Left ventricle myocardium superior (tissue), 1 donor: ENCODE measurements around the gene ELP4. TPM values are rescaled to one million over a fixed set of nuclear protein-coding genes. Genes with fewer than 3 reads are reported as not detected.
"Not testable (repeated sequence)": the region's sequence is repeated elsewhere in the genome, so short reads cannot be mapped to it uniquely, and the experiment has no call there.

Source experiments
- ATAC-seq: fragments of 200-7000 bp; cut with Tn5 transposase; one replicate; pipeline ENCODE4 v1.9.1; 2020; ENCODE audit warnings: mild to moderate bottlenecking, moderate library complexity
- DNase-seq: peaks from one replicate; pipeline ENCODE4 v3.0.0-alpha.2; 2020
- intact Hi-C: fragments of 100-400 bp; cut with micrococcal nuclease; formaldehyde crosslinking; loops from one replicate; pipeline ENCODE4 v1.11.0; 2022
- total RNA-seq: library from RNA; stranded (reverse); fragmentation: NEBNext Ultra II Directional; extraction: Animal tissue kit (Norgen Biotek cat#: 25700); gene quantifications from one replicate; pipeline ENCODE4 v1.2.1, GENCODE V29; 2021
- donor health status: DM: no; HTN: yes; CAD: no; lungs with severe emphysema.

Gene ELP4
- total RNA-seq, 1 donor from 2014 or later, result 15.6 TPM

GRCh38 chr11:31531293-31531692, 21.7 kb downstream of the ELP4 start:
- DNase-seq, result no peak
- ATAC-seq, result no peak
- intact Hi-C loops, result no loop called here

GRCh38 chr11:31535479-31535878, 25.9 kb downstream of the ELP4 start:
- intact Hi-C loops, result no loop called here
- ATAC-seq (no peak), DNase-seq (no peak)

- ATAC-seq (no peak), DNase-seq (no peak)
- intact Hi-C loops, result no loop called here
Measured at GRCh38 chr11:31542862-31543261, 33.3 kb downstream of the ELP4 start.

GRCh38 chr11:31555938-31556337, 46.4 kb downstream of the ELP4 start:
- intact Hi-C loops, result no loop called here
- ATAC-seq (no peak), DNase-seq (no peak)

GRCh38 chr11:31558001-31558400, 48.4 kb downstream of the ELP4 start:
- intact Hi-C loops, result no loop called here
- ATAC-seq (no peak), DNase-seq (no peak)

- no peak for DNase-seq
- ATAC-seq, result no peak
- intact Hi-C loops, result no loop called here
Measured at GRCh38 chr11:31560842-31561476, 51.4 kb downstream of the ELP4 start.

GRCh38 chr11:31564517-31564916, 55.0 kb downstream of the ELP4 start:
- ATAC-seq, DNase-seq, intact Hi-C loops: not testable (repeated sequence)

GRCh38 chr11:31574133-31574532, 64.6 kb downstream of the ELP4 start:
- intact Hi-C loops, DNase-seq, ATAC-seq: not testable (repeated sequence)

GRCh38 chr11:31575764-31576163, 66.2 kb downstream of the ELP4 start:
- intact Hi-C loops, ATAC-seq, DNase-seq: not testable (repeated sequence)

GRCh38 chr11:31579412-31579811, 69.8 kb downstream of the ELP4 start:
- intact Hi-C loops, DNase-seq, ATAC-seq: not testable (repeated sequence)

- DNase-seq (no peak), ATAC-seq (no peak)
- intact Hi-C loops, result no loop called here
Measured at GRCh38 chr11:31582697-31583096, 73.1 kb downstream of the ELP4 start.

- DNase-seq, result no peak
- ATAC-seq, result no peak
- intact Hi-C loops, result no loop called here
Measured at GRCh38 chr11:31598454-31598853, 88.9 kb downstream of the ELP4 start.

- ATAC-seq, result no peak
Measured at GRCh38 chr11:31601635-31602282, 92.2 kb downstream of the ELP4 start.

GRCh38 chr11:31606893-31607292, 97.3 kb downstream of the ELP4 start:
- no peak for ATAC-seq
- intact Hi-C loops, result no loop called here
- DNase-seq, result no peak

More at GRCh38 chr11:31601635-31602282, 92.2 kb downstream of the ELP4 start:
- intact Hi-C loops, result no loop called here
- DNase-seq, result no peak

- intact Hi-C loops, result no loop called here
- no peak for DNase-seq
Measured at GRCh38 chr11:31607914-31608313, 98.3 kb downstream of the ELP4 start.

GRCh38 chr11:31608995-31609394, 99.4 kb downstream of the ELP4 start:
- ATAC-seq (no peak), DNase-seq (no peak)
- intact Hi-C loops, result no loop called here

More at GRCh38 chr11:31607914-31608313, 98.3 kb downstream of the ELP4 start:
- no peak for ATAC-seq

GRCh38 chr11:31610544-31610943, 101.0 kb downstream of the ELP4 start:
- intact Hi-C loops, result no loop called here
- DNase-seq, result no peak
- no peak for ATAC-seq

GRCh38 chr11:31617246-31617645, 107.7 kb downstream of the ELP4 start:
- ATAC-seq, result no peak
- intact Hi-C loops, result no loop called here
- DNase-seq, result no peak

GRCh38 chr11:31619980-31620379, 110.4 kb downstream of the ELP4 start:
- intact Hi-C loops, result no loop called here
- DNase-seq (no peak), ATAC-seq (no peak)

GRCh38 chr11:31620434-31620833, 110.9 kb downstream of the ELP4 start:
- intact Hi-C loops, result no loop called here
- ATAC-seq, result no peak
- no peak for DNase-seq

GRCh38 chr11:31625868-31626267, 116.3 kb downstream of the ELP4 start:
- intact Hi-C loops, result no loop called here
- DNase-seq (no peak), ATAC-seq (no peak)
